Adipocyte (in vitro differentiated cells): ENCODE measurements around the gene DEDD.

Experiments used
- DNase-seq: peaks from one replicate; pipeline ENCODE4 v3.0.0-alpha.2; 2015; ENCODE audit warnings: low read depth
- H3K27me3 ChIP-seq: replicated peaks from 2 replicates; pipeline ENCODE4 v1.7.0; 2013; ENCODE audit warnings: mild to moderate bottlenecking, low read length, moderate library complexity; ENCODE audit not compliant: control insufficient read depth, insufficient read depth
- H3K36me3 ChIP-seq: 2 replicates; pipeline ENCODE4 v1.7.0; 2013; ENCODE audit warnings: low read length, mild to moderate bottlenecking, moderate library complexity; ENCODE audit not compliant: control insufficient read depth, insufficient read depth, severe bottlenecking
- H3K4me1 ChIP-seq: 2 replicates; pipeline ENCODE4 v1.7.0; 2013; ENCODE audit warnings: mild to moderate bottlenecking, low read length, moderate library complexity; ENCODE audit not compliant: control insufficient read depth, insufficient read depth
- H3K4me3 ChIP-seq: 2 replicates; pipeline ENCODE4 v1.7.0; 2013; ENCODE audit warnings: mild to moderate bottlenecking, low read length, moderate library complexity
- H3K9ac ChIP-seq: 2 replicates; pipeline ENCODE4 v1.7.0; 2013; ENCODE audit warnings: mild to moderate bottlenecking, low read length, moderate library complexity
- H3K9me3 ChIP-seq: 2 replicates; pipeline ENCODE4 v1.7.0; 2013; ENCODE audit warnings: mild to moderate bottlenecking, low read length, moderate library complexity; ENCODE audit not compliant: control insufficient read depth

DEDD gene

DNA sequence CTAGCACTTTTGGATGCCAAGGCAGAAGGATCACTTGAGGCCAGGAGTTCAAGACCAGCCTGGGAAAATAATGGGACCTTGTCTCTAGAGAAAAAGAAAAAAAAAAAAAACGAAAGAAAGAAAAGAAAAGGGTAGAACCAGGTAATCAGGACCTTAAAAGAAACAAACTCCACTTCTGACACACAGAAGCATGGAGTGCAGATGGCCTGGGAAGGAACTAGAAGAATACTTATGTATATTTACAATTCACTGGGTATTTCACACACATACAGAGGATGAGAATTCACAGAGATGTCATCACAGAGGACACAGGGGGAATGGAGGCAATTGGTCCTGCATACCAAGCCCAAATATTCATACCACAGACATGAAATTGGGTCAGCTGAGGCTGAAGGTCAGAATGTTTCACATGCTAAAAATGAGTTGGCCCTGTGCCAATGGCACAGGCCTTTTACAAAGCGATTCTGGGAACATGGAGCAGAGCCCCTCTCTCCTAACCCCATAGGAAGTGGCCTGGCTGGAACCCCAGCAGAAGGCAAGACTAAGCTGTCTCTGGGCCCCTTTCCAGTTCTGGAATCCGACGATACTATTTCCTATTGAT, 40.4 kb upstream of the DEDD start:
- no peaks in the 10 kb centered on the region for H3K9me3 ChIP-seq
- H3K27me3 ChIP-seq = no peaks in the 10 kb centered on the region
- H3K4me3 ChIP-seq = peak overlapping the region; percentile 35
- H3K9ac ChIP-seq = peak overlapping the region; percentile 69
- peaks cover 55% of the 10 kb centered on the region for H3K36me3 ChIP-seq
- H3K4me1 ChIP-seq = peaks cover 40% of the 10 kb centered on the region
- DNase-seq = peak; percentile 87

DNA sequence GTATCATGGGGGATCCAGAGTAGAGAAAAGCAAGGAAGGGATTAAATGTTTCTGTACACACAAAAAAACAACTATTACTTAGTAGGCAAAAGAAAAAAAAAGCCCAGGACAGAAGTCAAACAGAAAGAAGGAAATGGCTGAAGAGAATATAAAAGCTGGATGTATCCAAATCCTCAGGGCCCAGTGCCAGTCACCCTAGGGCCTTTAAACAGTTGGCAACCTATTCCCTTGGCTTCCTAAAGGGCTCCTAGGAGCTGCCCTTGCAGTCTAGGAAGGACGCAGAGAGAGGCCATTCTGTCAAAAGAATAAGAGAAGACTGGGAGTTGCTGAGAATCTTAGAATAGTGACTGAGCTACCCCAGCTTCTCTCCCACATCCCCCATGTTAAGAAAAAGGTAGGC, 39.9 kb upstream of the DEDD start:
- DNase-seq = no peak
- no peaks in the 10 kb centered on the region for H3K9me3 ChIP-seq
- peak overlapping the region; percentile 35 for H3K4me3 ChIP-seq
- peaks cover 55% of the 10 kb centered on the region for H3K36me3 ChIP-seq
- H3K4me1 ChIP-seq = peaks cover 36% of the 10 kb centered on the region
- peak overlapping the region; percentile 69 for H3K9ac ChIP-seq
- H3K27me3 ChIP-seq = no peaks in the 10 kb centered on the region

DNA sequence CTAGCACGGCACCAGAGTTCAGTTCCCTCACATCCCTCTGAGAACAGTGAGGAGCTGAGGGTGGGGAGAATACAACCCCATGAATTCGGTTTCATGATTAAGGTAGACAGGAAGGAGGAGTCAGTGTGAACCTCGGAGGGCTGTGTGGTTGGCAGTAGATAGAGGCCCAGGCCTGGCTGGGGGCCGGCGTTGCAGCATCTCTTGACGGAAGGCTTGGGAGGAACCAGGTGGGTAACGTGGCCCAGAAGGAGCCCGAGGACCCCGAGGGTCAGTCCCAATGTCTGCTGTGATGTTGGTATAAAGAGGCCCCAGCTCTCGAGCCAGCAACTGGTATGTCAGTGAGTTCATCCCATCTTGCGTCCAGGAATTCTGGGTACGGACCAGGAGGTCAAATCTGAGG, 39.2 kb upstream of the DEDD start:
- Histone ChIP-seq H3K9ac (peak overlapping the region; percentile 69), H3K4me1 (peaks cover 42% of the 10 kb centered on the region), H3K4me3 (no peak overlapping the region), H3K9me3 (no peaks in the 10 kb centered on the region), H3K36me3 (peaks cover 55% of the 10 kb centered on the region), H3K27me3 (no peaks in the 10 kb centered on the region)
- DNase-seq = no peak

DNA sequence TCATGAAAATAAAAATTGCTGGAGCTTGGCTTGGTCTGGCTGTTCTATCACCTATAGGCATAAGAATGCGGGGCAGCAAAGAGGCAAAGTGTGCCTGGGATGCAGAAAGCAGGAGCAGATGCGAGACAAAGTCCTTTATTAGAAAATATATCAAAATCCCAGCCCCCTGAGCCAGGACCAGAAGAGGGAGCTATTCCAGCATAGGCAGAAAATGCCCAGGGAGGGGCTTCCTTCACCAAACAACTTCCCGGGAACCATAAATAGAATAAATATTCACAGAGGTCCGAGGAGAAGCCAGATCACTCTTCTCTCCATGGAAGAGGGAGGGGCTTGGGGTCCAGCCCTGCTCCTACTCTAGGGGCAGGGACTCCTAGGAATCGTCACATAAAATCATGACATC, 38.7 kb upstream of the DEDD start:
- no peaks in the 10 kb centered on the region for H3K27me3 ChIP-seq
- no peak overlapping the region for H3K4me3 ChIP-seq
- no peaks in the 10 kb centered on the region for H3K9me3 ChIP-seq
- H3K36me3 ChIP-seq = peaks cover 55% of the 10 kb centered on the region
- H3K4me1 ChIP-seq = peaks cover 37% of the 10 kb centered on the region
- H3K9ac ChIP-seq = peak overlapping the region; percentile 69
- DNase-seq = no peak

DNA sequence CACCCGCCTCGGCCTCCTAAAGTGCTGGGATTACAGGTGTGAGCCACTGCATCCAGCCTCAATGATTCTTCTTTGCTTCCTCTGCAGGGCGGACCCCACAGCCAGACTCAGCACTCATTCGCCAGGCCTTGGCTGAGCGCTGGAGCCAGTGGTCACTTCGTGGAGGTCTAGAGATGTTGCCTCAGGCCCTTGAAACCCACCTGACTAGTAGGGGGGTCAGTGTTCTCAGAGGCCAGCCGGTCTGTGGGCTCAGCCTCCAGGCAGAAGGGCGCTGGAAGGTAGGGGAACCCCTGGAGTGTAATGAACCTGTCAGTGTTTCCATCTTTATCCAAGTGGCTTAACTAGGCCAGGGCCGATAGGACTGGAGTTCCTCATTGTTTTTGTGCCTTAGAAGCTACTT, 36.4 kb upstream of the DEDD start:
- peaks cover 38% of the 10 kb centered on the region for H3K4me1 ChIP-seq
- no peak for DNase-seq
- no peak overlapping the region for H3K4me3 ChIP-seq
- H3K9ac ChIP-seq = no peak overlapping the region
- no peaks in the 10 kb centered on the region for H3K27me3 ChIP-seq
- no peaks in the 10 kb centered on the region for H3K9me3 ChIP-seq
- peaks cover 44% of the 10 kb centered on the region for H3K36me3 ChIP-seq

DNA sequence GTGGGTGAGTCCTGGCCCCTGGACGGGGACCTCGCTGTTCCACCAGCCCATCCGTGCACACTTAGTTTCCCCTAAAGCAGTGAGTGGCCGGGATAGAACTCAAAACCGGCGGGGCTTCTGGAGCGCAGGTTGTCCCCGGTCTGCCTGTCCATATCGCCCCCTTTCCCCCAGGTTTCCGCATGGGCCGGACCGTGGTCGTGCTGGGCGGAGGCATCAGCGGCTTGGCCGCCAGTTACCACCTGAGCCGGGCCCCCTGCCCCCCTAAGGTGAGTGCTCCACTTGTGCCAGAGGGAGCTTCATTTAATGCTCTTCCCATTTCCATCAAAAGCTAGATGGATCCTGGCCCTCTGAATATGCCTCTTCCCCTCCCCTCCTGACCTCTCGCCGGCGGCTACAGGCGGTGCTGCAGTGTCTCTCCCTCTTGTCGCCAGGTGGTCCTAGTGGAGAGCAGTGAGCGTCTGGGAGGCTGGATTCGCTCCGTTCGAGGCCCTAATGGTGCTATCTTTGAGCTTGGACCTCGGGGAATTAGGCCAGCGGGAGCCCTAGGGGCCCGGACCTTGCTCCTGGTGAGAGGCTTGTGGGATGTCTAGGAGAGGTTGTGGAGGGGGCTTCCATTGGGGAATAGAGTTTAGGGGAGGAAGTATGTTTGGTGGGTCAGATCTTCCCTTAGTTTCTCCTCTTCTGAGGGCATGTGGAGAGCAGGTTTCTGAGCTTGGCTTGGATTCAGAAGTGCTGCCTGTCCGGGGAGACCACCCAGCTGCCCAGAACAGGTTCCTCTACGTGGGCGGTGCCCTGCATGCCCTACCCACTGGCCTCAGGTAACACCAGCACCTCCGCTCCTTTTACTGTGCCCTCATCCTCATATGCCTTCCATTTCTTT, 34.4 kb upstream of the DEDD start:
- H3K4me3 ChIP-seq = peak overlapping the region; percentile 93
- H3K9me3 ChIP-seq = no peaks in the 10 kb centered on the region
- H3K4me1 ChIP-seq = peaks cover 18% of the 10 kb centered on the region
- H3K27me3 ChIP-seq = no peaks in the 10 kb centered on the region
- peak; percentile 33 for DNase-seq
- H3K9ac ChIP-seq = peak overlapping the region; percentile 91
- H3K36me3 ChIP-seq = peaks cover 50% of the 10 kb centered on the region

DNA sequence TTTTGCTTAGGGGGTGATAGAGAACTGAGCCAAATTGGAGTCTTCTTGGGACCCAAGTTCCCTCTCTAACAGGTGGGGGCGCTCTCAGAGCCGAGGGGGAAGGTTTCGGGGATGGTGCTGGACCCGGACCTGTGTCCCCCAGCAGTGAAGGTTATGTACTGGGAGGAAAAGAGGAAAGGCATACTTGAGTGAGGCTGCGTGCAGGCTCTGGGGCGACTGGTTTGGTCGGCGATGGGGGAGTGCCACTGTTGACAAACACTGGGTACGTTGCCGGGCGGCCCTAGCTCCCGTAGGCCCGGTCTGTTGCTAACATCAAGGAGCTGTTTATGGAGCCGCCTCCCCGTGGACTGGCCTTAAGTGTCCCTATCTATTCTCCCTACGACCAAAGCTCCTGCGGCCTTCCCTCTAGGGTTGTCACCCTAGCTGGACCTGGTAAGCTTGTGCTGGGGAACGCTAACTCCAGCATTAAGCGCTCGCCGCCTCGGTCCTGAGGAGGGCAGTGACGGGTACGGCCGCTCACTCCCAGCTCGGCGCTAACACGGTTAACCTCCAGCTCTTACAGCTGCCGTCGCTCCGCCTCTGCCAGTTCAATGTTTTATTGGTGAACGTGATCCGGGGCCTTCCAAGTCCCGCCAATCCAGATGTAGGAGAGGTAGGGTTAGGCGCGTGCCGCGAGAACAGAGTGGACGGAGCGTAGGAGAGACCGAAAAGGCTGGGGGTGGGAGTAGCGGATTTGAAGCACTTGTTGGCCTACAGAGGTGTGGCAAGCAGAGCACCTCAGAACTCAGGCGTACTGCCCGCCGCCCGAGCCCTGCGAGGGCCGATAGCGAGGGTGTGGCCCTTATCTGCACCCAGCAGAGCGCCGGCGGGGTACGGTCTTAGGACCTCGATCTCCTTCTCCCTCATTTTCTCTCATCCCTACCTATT, 33.5 kb upstream of the DEDD start, which contains the start of gene PPOX:
PPOX (plus strand) TSS at position 685 of the 927 bp plus-strand sequence. CDS start 422 bp downstream, outside the sequence.
- Histone ChIP-seq H3K9me3 (no peaks in the 10 kb centered on the region), H3K36me3 (peaks cover 41% of the 10 kb centered on the region), H3K27me3 (no peaks in the 10 kb centered on the region)

DNA sequence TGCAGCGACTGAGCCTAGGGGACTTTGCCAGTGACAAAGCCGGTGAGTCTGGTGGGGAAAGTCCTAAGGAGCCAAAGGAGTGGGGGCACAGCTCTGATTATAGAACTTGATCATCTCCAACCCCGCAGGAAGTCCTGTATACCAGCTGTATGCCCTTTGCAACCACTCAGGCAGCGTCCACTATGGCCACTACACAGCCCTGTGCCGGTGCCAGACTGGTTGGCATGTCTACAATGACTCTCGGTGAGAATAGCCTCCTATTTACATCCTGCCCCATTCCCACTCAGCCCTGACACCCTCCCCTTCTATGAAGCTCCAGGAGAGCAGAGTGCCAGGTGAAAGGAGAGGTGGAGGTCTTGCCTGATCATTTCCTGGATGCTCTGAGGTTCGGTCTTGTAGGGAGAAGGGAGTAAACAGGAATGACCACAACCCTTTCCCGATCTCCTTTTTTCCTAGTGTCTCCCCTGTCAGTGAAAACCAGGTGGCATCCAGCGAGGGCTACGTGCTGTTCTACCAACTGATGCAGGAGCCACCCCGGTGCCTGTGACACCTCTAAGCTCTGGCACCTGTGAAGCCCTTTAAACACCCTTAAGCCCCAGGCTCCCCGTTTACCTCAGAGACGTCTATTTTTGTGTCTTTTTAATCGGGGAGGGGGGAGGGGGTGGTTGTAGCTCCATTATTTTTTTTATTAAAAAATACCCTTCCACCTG, 32.6 kb upstream of the DEDD start:
- Histone ChIP-seq H3K36me3 (peaks cover 35% of the 10 kb centered on the region), H3K4me3 (peak overlapping the region; percentile 93), H3K9me3 (no peaks in the 10 kb centered on the region), H3K27me3 (no peaks in the 10 kb centered on the region), H3K4me1 (peaks cover 21% of the 10 kb centered on the region), H3K9ac (peak overlapping the region; percentile 91)
- no peak for DNase-seq

More for the DNA sequence above, 33.5 kb upstream of the DEDD start, which contains the start of gene PPOX:
- peaks cover 15% of the 10 kb centered on the region for H3K4me1 ChIP-seq
- H3K4me3 ChIP-seq = peak within 1 kb of the TSS; percentile 93
- peak; percentile 99 for DNase-seq
- peak within 1 kb of the TSS; percentile 91 for H3K9ac ChIP-seq

DNA sequence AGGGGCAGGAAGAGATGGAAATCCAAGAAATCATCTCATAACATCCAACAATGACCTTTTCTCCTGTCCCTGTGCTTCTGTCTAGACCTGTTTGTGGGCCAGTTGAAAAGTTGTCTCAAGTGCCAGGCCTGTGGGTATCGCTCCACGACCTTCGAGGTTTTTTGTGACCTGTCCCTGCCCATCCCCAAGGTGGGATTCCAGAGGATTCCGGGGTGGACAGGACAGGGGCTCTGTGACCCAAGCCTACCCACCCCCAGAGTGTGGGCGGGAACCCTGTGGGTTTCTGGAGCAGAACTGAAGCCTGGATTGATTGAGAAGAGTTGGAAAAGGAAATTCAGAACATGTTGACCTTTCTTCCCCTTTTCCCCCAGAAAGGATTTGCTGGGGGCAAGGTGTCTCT, 31.3 kb upstream of the DEDD start:
- peaks cover 27% of the 10 kb centered on the region for H3K36me3 ChIP-seq
- no peak overlapping the region for H3K4me3 ChIP-seq
- no peaks in the 10 kb centered on the region for H3K9me3 ChIP-seq
- H3K27me3 ChIP-seq = no peaks in the 10 kb centered on the region
- peaks cover 29% of the 10 kb centered on the region for H3K4me1 ChIP-seq
- H3K9ac ChIP-seq = no peak overlapping the region
- DNase-seq = no peak

DNA sequence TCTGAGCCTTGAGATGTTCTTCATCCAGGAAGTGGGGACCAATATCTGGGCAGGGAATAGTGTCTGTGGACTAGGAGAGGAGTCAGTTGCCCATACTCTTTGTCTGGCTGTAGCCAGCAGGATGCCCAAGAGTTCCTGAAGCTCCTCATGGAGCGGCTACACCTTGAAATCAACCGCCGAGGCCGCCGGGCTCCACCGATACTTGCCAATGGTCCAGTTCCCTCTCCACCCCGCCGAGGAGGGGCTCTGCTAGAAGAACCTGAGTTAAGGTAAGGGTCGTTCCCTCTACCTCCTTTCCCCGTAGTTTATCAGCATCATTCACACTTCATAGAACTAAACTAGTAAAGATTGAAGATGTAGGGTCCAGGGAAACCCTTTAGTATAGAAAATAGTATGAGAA, 30.3 kb upstream of the DEDD start:
- H3K27me3 ChIP-seq = no peaks in the 10 kb centered on the region
- H3K9ac ChIP-seq = no peak overlapping the region
- H3K4me1 ChIP-seq = peaks cover 33% of the 10 kb centered on the region
- no peak for DNase-seq
- no peaks in the 10 kb centered on the region for H3K9me3 ChIP-seq
- no peak overlapping the region for H3K4me3 ChIP-seq
- H3K36me3 ChIP-seq = peaks cover 36% of the 10 kb centered on the region
